HEK293 (cell line): Measurements from ENCODE around the gene SIRPA.

Experiments used
- CTCF ChIA-PET: fragments of 350-600 bp; formaldehyde crosslinking; extraction: SDS; loops from one replicate; lab custom pipeline; 2021; ENCODE audit warnings: antibody characterized with exemption; lab: Yijun Ruan, JAX
- POLR2A ChIA-PET: fragments of 300-600 bp; formaldehyde crosslinking; extraction: SDS; loops from one replicate; lab custom pipeline; 2020; ENCODE audit warnings: antibody characterized with exemption, inconsistent platforms; lab: Yijun Ruan, JAX
- H3K27ac ChIP-seq: fragments of 200-500 bp; sonication (Bioruptor generic); 2 replicates; pipeline ENCODE4 v1.5.1; 2014; ENCODE audit warnings: low read depth, low read length, control low read depth, inconsistent platforms; ENCODE audit errors: extremely low read depth
- H3K36me3 ChIP-seq, 2 experiments: fragments of 200-500 bp in 1 of 2; sonication (Bioruptor generic) in 1 of 2; 1 replicate in 1 of 2; 2 replicates in 1 of 2; pipeline ENCODE4 v1.5.1; 2014 to 2017; ENCODE audit warnings: inconsistent platforms in 2 of 2, low read length in 2 of 2; ENCODE audit not compliant: control insufficient read depth in 2 of 2, insufficient read depth in 1 of 2
- H3K4me1 ChIP-seq: fragments of 200-500 bp; sonication (Bioruptor generic); 2 replicates; pipeline ENCODE4 v1.5.1; 2014; ENCODE audit warnings: mild to moderate bottlenecking, low read length, inconsistent platforms; ENCODE audit not compliant: control insufficient read depth, insufficient read depth
- H3K4me3 ChIP-seq: 2 replicates; pipeline ENCODE4 v1.5.1; 2011; ENCODE audit warnings: low read depth, mild to moderate bottlenecking, control low read depth, low read length, moderate library complexity
- H3K9me3 ChIP-seq: fragments of 200-500 bp; sonication (Bioruptor generic); 2 replicates; pipeline ENCODE4 v1.5.1; 2014; ENCODE audit warnings: low read depth, low read length, inconsistent platforms; ENCODE audit not compliant: control insufficient read depth, insufficient read depth
- BCL6B ChIP-seq: fragments of 450-650 bp; formaldehyde crosslinking; IDR thresholded peaks from 2 replicates; pipeline ENCODE4 v1.5.1; 2017; ENCODE audit warnings: missing biosample characterization, missing genetic modification characterization
- CTCF ChIP-seq: fragments of 450-650 bp; formaldehyde crosslinking; IDR thresholded peaks from 2 replicates; pipeline ENCODE4 v1.5.1; 2016; ENCODE audit warnings: missing biosample characterization, missing genetic modification characterization
- ELK4 ChIP-seq: IDR thresholded peaks from 2 replicates; pipeline ENCODE4 v1.6.1; 2011; ENCODE audit warnings: mild to moderate bottlenecking, low read depth, low read length, borderline replicate concordance
- HOXC10 ChIP-seq: sonication (generic); formaldehyde crosslinking; IDR thresholded peaks from 2 replicates; pipeline ENCODE4 v1.8.1; 2023; ENCODE audit warnings: mild to moderate bottlenecking, missing genetic modification reagents
- HOXD13 ChIP-seq: sonication (generic); formaldehyde crosslinking; IDR thresholded peaks from 2 replicates; pipeline ENCODE4 v1.8.0; 2022; ENCODE audit warnings: missing genetic modification reagents, borderline replicate concordance
- PRDM1 ChIP-seq: fragments of 450-650 bp; formaldehyde crosslinking; IDR thresholded peaks from 2 replicates; pipeline ENCODE4; 2016; ENCODE audit warnings: missing biosample characterization, missing genetic modification characterization
- SCRT1 ChIP-seq: fragments of 450-650 bp; formaldehyde crosslinking; IDR thresholded peaks from 2 replicates; pipeline ENCODE4 v1.5.1; 2016; ENCODE audit warnings: missing biosample characterization, missing genetic modification characterization, borderline replicate concordance
- SP3 ChIP-seq: fragments of 450-650 bp; formaldehyde crosslinking; IDR thresholded peaks from 2 replicates; pipeline ENCODE4 v1.5.1; 2016; ENCODE audit warnings: missing biosample characterization, missing genetic modification characterization
- YY1 ChIP-seq: fragments of 450-650 bp; formaldehyde crosslinking; IDR thresholded peaks from 2 replicates; pipeline ENCODE4 v1.5.1; 2018; ENCODE audit warnings: missing biosample characterization, missing genetic modification characterization
- ZBTB26 ChIP-seq: fragments of 450-650 bp; formaldehyde crosslinking; optimal IDR thresholded peaks from 2 replicates; pipeline ENCODE3; 2016; ENCODE audit warnings: missing biosample characterization, mild to moderate bottlenecking, missing genetic modification characterization
- ZBTB7A ChIP-seq: fragments of 450-650 bp; formaldehyde crosslinking; IDR thresholded peaks from 2 replicates; pipeline ENCODE4 v1.5.1; 2016; ENCODE audit warnings: low read depth, missing biosample characterization, missing genetic modification characterization
- ZFP37 ChIP-seq: fragments of 450-650 bp; formaldehyde crosslinking; IDR thresholded peaks from 2 replicates; pipeline ENCODE4 v1.5.1; 2016; ENCODE audit warnings: missing biosample characterization, missing genetic modification characterization
- ZNF10 ChIP-seq: fragments of 450-650 bp; formaldehyde crosslinking; IDR thresholded peaks from 2 replicates; pipeline ENCODE4 v1.5.1; 2017; ENCODE audit warnings: missing biosample characterization, missing genetic modification characterization
- ZNF2 ChIP-seq: fragments of 450-650 bp; formaldehyde crosslinking; IDR thresholded peaks from 2 replicates; pipeline ENCODE4 v1.5.1; 2016; ENCODE audit warnings: missing biosample characterization, missing genetic modification characterization
- ZNF211 ChIP-seq: fragments of 450-650 bp; formaldehyde crosslinking; IDR thresholded peaks from 2 replicates; pipeline ENCODE4 v1.5.1; 2016; ENCODE audit warnings: low read depth, missing biosample characterization, missing genetic modification characterization
- ZNF335 ChIP-seq: fragments of 450-650 bp; formaldehyde crosslinking; conservative IDR thresholded peaks from 2 replicates; pipeline ENCODE4 v1.5.1; 2016; ENCODE audit warnings: missing biosample characterization, missing genetic modification characterization
- ZNF341 ChIP-seq: fragments of 450-650 bp; formaldehyde crosslinking; IDR thresholded peaks from 2 replicates; pipeline ENCODE4; 2016; ENCODE audit warnings: low read depth, missing biosample characterization, missing genetic modification characterization
- ZNF37A ChIP-seq: fragments of 450-650 bp; IDR thresholded peaks from 2 replicates; pipeline ENCODE4 v1.5.1; 2018; ENCODE audit warnings: missing biosample characterization, missing genetic modification characterization
- ZNF548 ChIP-seq: fragments of 450-650 bp; formaldehyde crosslinking; IDR thresholded peaks from 2 replicates; pipeline ENCODE4 v1.5.1; 2016; ENCODE audit warnings: missing biosample characterization, missing genetic modification characterization
- ZNF549 ChIP-seq: fragments of 450-650 bp; IDR thresholded peaks from 2 replicates; pipeline ENCODE4 v1.5.1; 2018; ENCODE audit warnings: missing biosample characterization, missing genetic modification characterization, mild to moderate bottlenecking, inconsistent platforms, moderate library complexity
- ZNF555 ChIP-seq: fragments of 450-650 bp; formaldehyde crosslinking; conservative IDR thresholded peaks from 2 replicates; pipeline ENCODE4 v1.5.1; 2017; ENCODE audit warnings: missing biosample characterization, mild to moderate bottlenecking, missing genetic modification characterization, inconsistent platforms
- ZNF571 ChIP-seq: fragments of 450-650 bp; formaldehyde crosslinking; IDR thresholded peaks from 2 replicates; pipeline ENCODE4 v1.5.0; 2017; ENCODE audit warnings: missing biosample characterization, missing genetic modification characterization
- ZNF580 ChIP-seq: fragments of 450-650 bp; formaldehyde crosslinking; IDR thresholded peaks from 2 replicates; pipeline ENCODE4 v1.5.1; 2016; ENCODE audit warnings: missing biosample characterization, missing genetic modification characterization
- ZNF596 ChIP-seq: fragments of 450-650 bp; IDR thresholded peaks from 2 replicates; pipeline ENCODE4 v1.5.0; 2018; ENCODE audit warnings: missing biosample characterization, mild to moderate bottlenecking, missing genetic modification characterization, moderate library complexity
- ZNF610 ChIP-seq: fragments of 450-650 bp; formaldehyde crosslinking; IDR thresholded peaks from 2 replicates; pipeline ENCODE4 v1.5.1; 2016; ENCODE audit warnings: missing biosample characterization, missing genetic modification characterization, borderline replicate concordance
- ZNF623 ChIP-seq: fragments of 450-650 bp; formaldehyde crosslinking; IDR thresholded peaks from 2 replicates; pipeline ENCODE4 v1.5.1; 2016; ENCODE audit warnings: missing biosample characterization, missing genetic modification characterization
- ZNF654 ChIP-seq: fragments of 450-650 bp; formaldehyde crosslinking; IDR thresholded peaks from 2 replicates; pipeline ENCODE4 v1.5.1; 2016; ENCODE audit warnings: low read depth, missing biosample characterization, missing genetic modification characterization
- ZNF692 ChIP-seq: fragments of 450-650 bp; formaldehyde crosslinking; IDR thresholded peaks from 2 replicates; pipeline ENCODE4 v1.5.1; 2016; ENCODE audit warnings: missing biosample characterization, missing genetic modification characterization
- ZNF76 ChIP-seq: fragments of 450-650 bp; formaldehyde crosslinking; IDR thresholded peaks from 2 replicates; pipeline ENCODE4; 2016; ENCODE audit warnings: low read depth, missing biosample characterization, missing genetic modification characterization, borderline replicate concordance
- ZNF830 ChIP-seq: fragments of 450-650 bp; IDR thresholded peaks from 2 replicates; pipeline ENCODE4 v1.5.0; 2018; ENCODE audit warnings: missing biosample characterization, missing genetic modification characterization, low read depth, mild to moderate bottlenecking, moderate library complexity
- ZNF843 ChIP-seq: fragments of 450-650 bp; formaldehyde crosslinking; IDR thresholded peaks from 2 replicates; pipeline ENCODE4 v1.5.1; 2016; ENCODE audit warnings: missing biosample characterization, missing genetic modification characterization
- ZSCAN30 ChIP-seq: fragments of 450-650 bp; IDR thresholded peaks from 2 replicates; pipeline ENCODE4 v1.5.1; 2018; ENCODE audit warnings: missing biosample characterization, mild to moderate bottlenecking, missing genetic modification characterization, moderate library complexity
- ZXDB ChIP-seq: fragments of 450-650 bp; formaldehyde crosslinking; IDR thresholded peaks from 2 replicates; pipeline ENCODE4 v1.5.1; 2016; ENCODE audit warnings: missing biosample characterization, missing genetic modification characterization

The SIRPA gene

GRCh38 chr20:1855109-1855508 lies 40.1 kb upstream of the SIRPA start:
- POLR2A ChIA-PET, result no interaction called here
- no peaks in the 10 kb centered on the region for H3K9me3 ChIP-seq
- H3K27ac ChIP-seq, result no peak overlapping the region
- no peaks in the 10 kb centered on the region for H3K36me3 ChIP-seq
- CTCF ChIA-PET, result interaction anchor here (1.1 kb wide), 1 partner anchor 53 kb away, joined by 3 read pairs; no protein-coding TSS in a partner anchor
- no peak overlapping the region for H3K4me3 ChIP-seq
- TF ChIP-seq ZNF2 (no peak), ZNF843 (tag by site-specific recombination) (no peak), ZNF211 (no peak), ZNF549 (no peak), ZNF580 (no peak), YY1 (tag by site-specific recombination) (no peak), ZNF571 (tag by site-specific recombination) (no peak), ZBTB26 (tag by site-specific recombination) (no peak), ZNF341 (no peak), ZNF37A (no peak), CTCF (no peak), ZNF335 (tag by site-specific recombination) (no peak), SCRT1 (tag by site-specific recombination) (no peak), ZSCAN30 (tag by site-specific recombination) (no peak), ZBTB7A (tag by site-specific recombination) (no peak), ZNF623 (tag by site-specific recombination) (no peak), BCL6B (tag by site-specific recombination) (no peak), ZNF596 (tag by site-specific recombination) (no peak), ZNF830 (no peak)
- no peaks in the 10 kb centered on the region for H3K4me1 ChIP-seq

- POLR2A ChIA-PET, result no interaction called here
- no peak overlapping the region for H3K4me3 ChIP-seq
- no peak for TF ChIP-seq SP3 (tag by site-specific recombination)
- TF ChIP-seq ZNF548, result no peak
- TF ChIP-seq ZNF555, result no peak
- TF ChIP-seq ZNF692 (tag by site-specific recombination), result no peak
- no peak for TF ChIP-seq ZNF10 (tag by site-specific recombination)
- no peak for TF ChIP-seq ZNF610
- TF ChIP-seq HOXC10, result no peak
- TF ChIP-seq PRDM1 (tag by site-specific recombination), result no peak
- TF ChIP-seq ELK4, result no peak
- TF ChIP-seq ZFP37 (tag by site-specific recombination), result no peak
- TF ChIP-seq ZXDB (tag by site-specific recombination), result no peak
- no peak for TF ChIP-seq ZNF654
- no peak for TF ChIP-seq HOXD13 (CRISPR knock-in tag)
- no peak for TF ChIP-seq ZNF76 (tag by site-specific recombination)
Observed at GRCh38 chr20:1855690-1856089, 39.5 kb upstream of the SIRPA start.

More at GRCh38 chr20:1855690-1856089, 39.5 kb upstream of the SIRPA start:
- CTCF ChIA-PET, result no interaction called here
- no peaks in the 10 kb centered on the region for H3K36me3 ChIP-seq
- H3K4me1 ChIP-seq, result no peaks in the 10 kb centered on the region
- H3K27ac ChIP-seq, result no peak overlapping the region
- no peaks in the 10 kb centered on the region for H3K9me3 ChIP-seq
